Endothelial cell of umbilical vein (primary cell): ENCODE measurements around the gene SDCBP2. TPM values are rescaled to one million over a fixed set of nuclear protein-coding genes. Genes with fewer than 3 reads are reported as not detected.

Experiments
- BruUV-seq: library from RNA; stranded (reverse); fragments of 400-500 nt; replicated peaks from 2 replicates; lab custom pipeline; 2021; lab: Mats Ljungman, UMichigan
- CTCF ChIA-PET: fragments of 300-600, 350-600 bp; sonication (Branson Sonifier 250); formaldehyde crosslinking; loops from one replicate; lab custom pipeline; 2021; ENCODE audit warnings: antibody characterized with exemption, inconsistent platforms; lab: Charles Lee
- POLR2A ChIA-PET: fragments of 300-600, 350-600 bp; sonication (Branson Sonifier 250); formaldehyde crosslinking; loops from one replicate; lab custom pipeline; 2021; ENCODE audit warnings: antibody characterized with exemption, inconsistent platforms; lab: Charles Lee
- DNase-seq: peaks from one replicate; pipeline ENCODE4 v3.0.0-alpha.2; 2011; ENCODE audit warnings: low read depth, low spot score
- FAIRE-seq: peaks from 2 replicates; lab custom pipeline; 2011; peaks lifted over from hg19 to GRCh38; lab: Jason Lieb, UNC
- H2AFZ ChIP-seq: 2 replicates; pipeline ENCODE4 v1.6.0; 2012; ENCODE audit warnings: low read depth, low read length, control low read depth, inconsistent platforms
- H3K27ac ChIP-seq: 2 replicates; pipeline ENCODE4 v1.5.1; 2011; ENCODE audit warnings: low read depth, mild to moderate bottlenecking, control low read depth, low read length, moderate library complexity; ENCODE audit not compliant: insufficient read depth
- H3K27me3 ChIP-seq, 2 experiments: 2 replicates each; pipeline versions ENCODE4 v1.6.0 to v1.6.1; 2011; ENCODE audit warnings: low read length in 2 of 2, mixed read lengths in 1 of 2; ENCODE audit not compliant: control insufficient read depth in 2 of 2, insufficient read depth in 2 of 2
- H3K36me3 ChIP-seq, 2 experiments: 2 replicates in 1 of 2; 3 replicates in 1 of 2; pipeline ENCODE4 v1.5.1; 2011; ENCODE audit warnings: low read length in 2 of 2, mild to moderate bottlenecking in 1 of 2, moderate library complexity in 1 of 2; ENCODE audit not compliant: control insufficient read depth in 2 of 2, insufficient read depth in 2 of 2; ENCODE audit errors: extremely low read depth in 1 of 2
- H3K4me1 ChIP-seq: 3 replicates; pipeline ENCODE4 v1.5.1; 2011; ENCODE audit warnings: mild to moderate bottlenecking, low read length; ENCODE audit not compliant: control insufficient read depth, insufficient read depth; ENCODE audit errors: extremely low read depth
- H3K4me2 ChIP-seq: 2 replicates; pipeline ENCODE4 v1.6.1; 2011; ENCODE audit warnings: low read length, control low read depth, mixed read lengths; ENCODE audit not compliant: insufficient read depth
- H3K4me3 ChIP-seq, 3 experiments: fragments of 200-600 bp in 1 of 3; sonication (generic), shearing (Covaris generic) in 1 of 3; replicated peaks in 1 of 3; 2 replicates each; pipeline ENCODE4 v1.5.1; 2011 to 2016; ENCODE audit warnings: control low read depth in 3 of 3, low read length in 3 of 3, mild to moderate bottlenecking in 2 of 3, inconsistent platforms in 1 of 3, low read depth in 1 of 3, moderate library complexity in 1 of 3; ENCODE audit not compliant: insufficient read depth in 1 of 3
- H3K79me2 ChIP-seq: 2 replicates; pipeline ENCODE4 v1.6.0; 2012; ENCODE audit warnings: low read length, inconsistent platforms; ENCODE audit not compliant: control insufficient read depth, insufficient read depth
- H3K9ac ChIP-seq: replicated peaks from 2 replicates; pipeline ENCODE3; 2011; ENCODE audit warnings: low read length, control low read depth; ENCODE audit not compliant: insufficient read depth; ENCODE audit errors: extremely low read depth
- H3K9me1 ChIP-seq: replicated peaks from 3 replicates; pipeline ENCODE4 v1.6.0; 2011; ENCODE audit warnings: mild to moderate bottlenecking, low read length; ENCODE audit not compliant: control insufficient read depth, insufficient read depth; ENCODE audit errors: extremely low read depth
- H3K9me3 ChIP-seq: replicated peaks from 2 replicates; pipeline ENCODE4 v1.5.1; 2012; ENCODE audit warnings: low read length, inconsistent platforms; ENCODE audit not compliant: control insufficient read depth, insufficient read depth
- H4K20me1 ChIP-seq: replicated peaks from 2 replicates; pipeline ENCODE3; 2011; ENCODE audit warnings: mild to moderate bottlenecking, low read length; ENCODE audit not compliant: control insufficient read depth, insufficient read depth; ENCODE audit errors: extremely low read depth
- CTCF ChIP-seq, 2 donors: IDR thresholded peaks; 1 replicate in 1 of 2; 2 replicates in 1 of 2; pipeline ENCODE4 v1.5.1; 2011; ENCODE audit warnings: low read length in 2 of 2, mild to moderate bottlenecking in 2 of 2, moderate library complexity in 2 of 2, control low read depth in 1 of 2, inconsistent platforms in 1 of 2, low read depth in 1 of 2; ENCODE audit not compliant: insufficient read depth in 1 of 2; ENCODE audit errors: extremely low read depth in 1 of 2
- EZH2 ChIP-seq: IDR thresholded peaks from 2 replicates; pipeline ENCODE4 v1.6.1; 2012; ENCODE audit warnings: borderline replicate concordance, low read depth, mild to moderate bottlenecking, moderate library complexity, low read length, inconsistent platforms; ENCODE audit not compliant: severe bottlenecking
- FOS ChIP-seq: IDR thresholded peaks from 2 replicates; pipeline ENCODE4 v1.6.1; 2011; ENCODE audit warnings: mild to moderate bottlenecking, low read length, moderate library complexity, borderline replicate concordance; ENCODE audit not compliant: insufficient read depth
- GATA2 ChIP-seq: IDR thresholded peaks from 2 replicates; pipeline ENCODE4 v1.7.0; 2011; ENCODE audit warnings: low read depth, mild to moderate bottlenecking, moderate library complexity, mixed read lengths, low read length; ENCODE audit not compliant: insufficient read length, insufficient read depth
- JUN ChIP-seq: IDR thresholded peaks from 2 replicates; pipeline ENCODE4 v1.6.1; 2011; ENCODE audit warnings: borderline replicate concordance, low read depth; ENCODE audit not compliant: insufficient read length, insufficient read depth
- MAX ChIP-seq: IDR thresholded peaks from 2 replicates; pipeline ENCODE4 v1.6.1; 2011; ENCODE audit not compliant: insufficient read depth, insufficient read length
- MYC ChIP-seq: IDR thresholded peaks from one replicate; pipeline ENCODE4 v1.6.1; 2011; ENCODE audit warnings: mild to moderate bottlenecking, low read depth, low read length
- POLR2A ChIP-seq: IDR thresholded peaks from 2 replicates; pipeline ENCODE4 v1.6.1; 2012; ENCODE audit warnings: low read depth, mild to moderate bottlenecking, control low read depth, low read length
- POLR2AphosphoS5 ChIP-seq: IDR thresholded peaks from 2 replicates; pipeline ENCODE4 v1.6.1; 2012; ENCODE audit warnings: low read depth, mild to moderate bottlenecking, control low read depth, low read length, moderate library complexity; ENCODE audit not compliant: insufficient read depth
- dilution Hi-C: fragments of 300-500 bp; cut with MboI; formaldehyde crosslinking; loops from one replicate; pipeline ENCODE4 v1.15.0; 2019; ENCODE audit warnings: low sequenced_read_pairs; ENCODE audit not compliant: extremely low pct_ligation_motif_present
- intact Hi-C: fragments of 100-400 bp; cut with micrococcal nuclease; formaldehyde crosslinking; loops from one replicate; pipeline ENCODE4 v1.10.0; 2022
- polyA plus RNA-seq, 4 experiments: library from polyadenylated mRNA; depleted of rRNA in 3 of 4; stranded (reverse) in 3 of 4; unstranded in 1 of 4; fragments of >200 nt; gene quantifications; 2 replicates each; pipeline versions ENCODE4 v1.2.1 to v1.2.3, GENCODE V29; 2011 to 2012; ENCODE audit warnings: missing spikeins in 1 of 4
- total RNA-seq: library from RNA; stranded (reverse); gene quantifications from 2 replicates; pipeline ENCODE4 v1.2.3, GENCODE V29; 2021

The SDCBP2 gene
- total and polyA plus RNA-seq, 2 donors (not counting 3 experiments of a cell fraction or from before 2014, with no cell fraction given) = 6.9 to 9.0 TPM

GRCh38 chr20:1378735-1379125, 49.8 kb upstream of the SDCBP2 start:
- H3K27ac ChIP-seq = peak overlapping the region; percentile 83
- H3K36me3 ChIP-seq = peaks cover 2 to 3% of the 10 kb centered on the region in 2 experiments
- peaks cover 4% of the 10 kb centered on the region for H4K20me1 ChIP-seq
- peaks cover 100% of the 10 kb centered on the region for H3K4me1 ChIP-seq
- no peaks in the 10 kb centered on the region for H3K9me3 ChIP-seq
- H3K27me3 ChIP-seq = no peaks in the 10 kb centered on the region
- peaks cover 100% of the 10 kb centered on the region for H3K79me2 ChIP-seq
- no TSS peak for BruUV-seq
- H2AFZ ChIP-seq = no peak overlapping the region
- POLR2A ChIA-PET = interaction anchor here (2.1 kb wide), 1 partner anchor 11 kb away, joined by 9 read pairs; no protein-coding TSS in a partner anchor
- H3K4me2 ChIP-seq = peak overlapping the region; percentile 63
- FAIRE-seq (no peak), DNase-seq (no peak)
- CTCF ChIA-PET = interaction anchor here (0.8 to 6.0 kb wide), 4 partner anchors 18 to 88 kb away, joined by 3 to 55 read pairs (median 4); partner anchors contain the start of gene NSFL1C
- intact Hi-C loops = no loop called here
- H3K9ac ChIP-seq = no peak overlapping the region
- no peak for TF ChIP-seq JUN
- peak; percentile 11 for TF ChIP-seq POLR2A
- dilution Hi-C loops = no loop called here
- no peaks in the 10 kb centered on the region for H3K9me1 ChIP-seq
- no peak overlapping the region for H3K4me3 ChIP-seq

GRCh38 chr20:1377984-1378734, 49.2 kb upstream of the SDCBP2 start:
- intact Hi-C loops (loop anchor here (1.0 kb wide), 2 partner anchors 7 to 11 kb away; no protein-coding TSS in a partner anchor), dilution Hi-C loops (no loop called here)
- peaks cover 4% of the 10 kb centered on the region for H4K20me1 ChIP-seq
- peak overlapping the region; percentile 63 for H3K4me2 ChIP-seq
- no peak for TF ChIP-seq EZH2
- TF ChIP-seq JUN = peak; percentile 53
- TF ChIP-seq FOS = peak; percentile 73
- TF ChIP-seq MAX = no peak
- peak; percentile 57 for TF ChIP-seq POLR2AphosphoS5
- TF ChIP-seq GATA2 = peak; percentile 73
- peak; percentile 9 for TF ChIP-seq MYC
- TF ChIP-seq CTCF (IDR thresholded peaks at IDR 0.05; ENCODE audit: extremely low read depth in 1 of 2, insufficient read depth in 1 of 2, low read depth in 1 of 2, low read length in 2 of 2) = no peak
- TF ChIP-seq POLR2A = peak; percentile 2
- H2AFZ ChIP-seq = no peak overlapping the region
- peaks cover 100% of the 10 kb centered on the region for H3K79me2 ChIP-seq
- no TSS peak for BruUV-seq
- H3K27ac ChIP-seq = peak overlapping the region; percentile 83
- POLR2A ChIA-PET = interaction anchor here (1.3 to 2.7 kb wide), 2 partner anchors 8 to 13 kb away, joined by 4 to 11 read pairs; no protein-coding TSS in a partner anchor
- DNase-seq (peak; percentile 72), FAIRE-seq (peak; percentile 74)
- no peaks in the 10 kb centered on the region for H3K27me3 ChIP-seq
- H3K4me3 ChIP-seq = no peak overlapping the region
- peak overlapping the region; percentile 18 for H3K9ac ChIP-seq
- H3K4me1 ChIP-seq = peaks cover 100% of the 10 kb centered on the region
- CTCF ChIA-PET = interaction anchor here (0.9 to 3.2 kb wide), 6 partner anchors 8 to 126 kb away, joined by 3 to 24 read pairs (median 7); partner anchors contain the start of gene FKBP1A
- no peaks in the 10 kb centered on the region for H3K9me3 ChIP-seq
- no peaks in the 10 kb centered on the region for H3K9me1 ChIP-seq
- peaks cover 2% of the 10 kb centered on the region in 2 experiments for H3K36me3 ChIP-seq
